RWPE2 (cell line): ENCODE data around the gene IFFO2.

Experiments
- ATAC-seq: fragments of 200-7000 bp; cut with Tn5 transposase; 3 replicates; pipeline ENCODE4 v1.9.1; 2021; ENCODE audit warnings: low read depth
- DNase-seq: peaks from one replicate; pipeline ENCODE4 v3.0.0-alpha.2; 2020; ENCODE audit warnings: low spot score
- H3K27ac ChIP-seq: fragments of 450-650 bp; 2 replicates; pipeline ENCODE4 v1.5.1; 2017; ENCODE audit warnings: mild to moderate bottlenecking; ENCODE audit not compliant: poor library complexity, severe bottlenecking
- H3K27me3 ChIP-seq: fragments of 250-450 bp; sonication (Bioruptor Pico); 2 replicates; pipeline ENCODE4 v1.5.1; 2021; ENCODE audit warnings: mild to moderate bottlenecking, moderate library complexity; ENCODE audit not compliant: insufficient read depth, poor library complexity, severe bottlenecking
- H3K36me3 ChIP-seq: fragments of 250-450 bp; sonication (Bioruptor Pico); 2 replicates; pipeline ENCODE4 v1.5.1; 2020; ENCODE audit warnings: low read depth, mild to moderate bottlenecking, moderate library complexity
- H3K4me1 ChIP-seq: fragments of 250-450 bp; sonication (Bioruptor Pico); 2 replicates; pipeline ENCODE4 v1.5.1; 2021; ENCODE audit warnings: mild to moderate bottlenecking, moderate library complexity; ENCODE audit not compliant: insufficient read depth, poor library complexity, severe bottlenecking
- H3K4me3 ChIP-seq: fragments of 250-450 bp; sonication (Bioruptor Pico); 2 replicates; pipeline ENCODE4 v1.5.1; 2021; ENCODE audit warnings: mild to moderate bottlenecking, moderate library complexity; ENCODE audit not compliant: severe bottlenecking
- H3K9me3 ChIP-seq: fragments of 250-450 bp; sonication (Bioruptor Pico); 2 replicates; pipeline ENCODE4 v1.5.1; 2021; ENCODE audit warnings: mild to moderate bottlenecking, moderate library complexity; ENCODE audit not compliant: severe bottlenecking
- CTCF ChIP-seq: fragments of 450-650 bp; IDR thresholded peaks from one replicate; pipeline ENCODE4 v1.5.1; 2017; ENCODE audit warnings: mild to moderate bottlenecking, moderate library complexity; ENCODE audit not compliant: poor library complexity, severe bottlenecking

IFFO2 gene

GRCh38 chr1:18927654-18928272 lies 28.7 kb downstream of the IFFO2 start:
- ATAC-seq, result peak; percentile 4; the same call in 2 of the 3 replicates
- no peaks in the 10 kb centered on the region for H3K9me3 ChIP-seq
- H3K27me3 ChIP-seq, result no peaks in the 10 kb centered on the region
- no peak overlapping the region for H3K4me3 ChIP-seq
- H3K36me3 ChIP-seq, result no peaks in the 10 kb centered on the region
- TF ChIP-seq CTCF, result no peak
- peaks cover 56% of the 10 kb centered on the region for H3K4me1 ChIP-seq
- peak overlapping the region; percentile 99 for H3K27ac ChIP-seq
- DNase-seq, result no peak

DNA sequence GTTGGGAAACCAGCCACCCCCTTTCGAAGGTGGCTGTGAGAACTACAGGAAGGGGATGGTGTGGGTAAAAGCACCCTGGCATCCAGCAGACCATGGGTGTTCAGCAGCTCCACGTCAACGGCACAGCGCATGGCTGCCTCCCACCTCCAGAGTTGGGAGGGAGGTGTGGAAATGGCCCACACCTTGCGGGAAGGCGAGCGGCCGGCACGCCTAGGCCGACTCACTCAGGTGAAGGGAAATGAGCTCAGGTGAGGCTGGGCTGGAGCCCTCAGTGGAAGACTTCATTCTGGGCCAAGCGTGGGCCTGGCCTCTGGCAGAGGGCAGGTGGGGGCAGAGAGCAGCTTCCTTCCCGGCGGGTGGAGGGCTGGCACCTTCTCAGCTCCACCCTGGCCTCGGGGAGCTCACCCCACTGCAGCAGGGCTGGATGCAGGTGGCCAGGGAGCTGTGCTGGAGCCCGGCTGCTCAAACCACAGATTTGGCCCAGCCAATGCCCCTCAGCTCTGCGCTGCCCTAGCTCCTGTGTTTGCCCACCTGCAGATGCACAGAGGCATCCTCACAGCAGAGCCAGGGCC lies 29.3 kb downstream of the IFFO2 start:
- no peak overlapping the region for H3K4me3 ChIP-seq
- DNase-seq, result no peak
- H3K36me3 ChIP-seq, result no peaks in the 10 kb centered on the region
- peak overlapping the region; percentile 99 for H3K27ac ChIP-seq
- peak; percentile 44 for ATAC-seq
- TF ChIP-seq CTCF, result peak; percentile 5
- H3K9me3 ChIP-seq, result no peaks in the 10 kb centered on the region
- peaks cover 56% of the 10 kb centered on the region for H3K4me1 ChIP-seq
- no peaks in the 10 kb centered on the region for H3K27me3 ChIP-seq

GRCh38 chr1:18926315-18927081 lies 30.0 kb downstream of the IFFO2 start:
- no peaks in the 10 kb centered on the region for H3K27me3 ChIP-seq
- H3K4me3 ChIP-seq, result no peak overlapping the region
- H3K9me3 ChIP-seq, result no peaks in the 10 kb centered on the region
- DNase-seq, result peak; percentile 93
- H3K27ac ChIP-seq, result peak overlapping the region; percentile 99
- peak; percentile 66 for ATAC-seq
- H3K36me3 ChIP-seq, result peaks cover under 1% of the 10 kb centered on the region
- H3K4me1 ChIP-seq, result peaks cover 59% of the 10 kb centered on the region
- peak; percentile 2 for TF ChIP-seq CTCF

GRCh38 chr1:18925279-18925678 lies 31.2 kb downstream of the IFFO2 start:
- Histone ChIP-seq H3K27me3 (no peaks in the 10 kb centered on the region), H3K4me1 (peaks cover 59% of the 10 kb centered on the region), H3K27ac (peak overlapping the region; percentile 73), H3K36me3 (peaks cover 12% of the 10 kb centered on the region), H3K9me3 (no peaks in the 10 kb centered on the region), H3K4me3 (no peak overlapping the region)
- TF ChIP-seq CTCF, result no peak
- DNase-seq, result no peak
- no peak for ATAC-seq
